Measurements from ENCODE around the gene TRAF7.

Gene TRAF7

GRCh38 chr16:2204416-2205103, 49.0 kb downstream of the TRAF7 start:
- no peak for DNase-seq

GRCh38 chr16:2205104-2205966, 49.8 kb downstream of the TRAF7 start, which contains the start of gene MLST8:
MLST8 (plus strand) TSS chr16:2205454; CDS start chr16:2206086, 632 bp downstream.
- DNase-seq: peak; percentile 94

- DNase-seq: no peak
These were observed 50.4 kb downstream of the TRAF7 start for GRCh38 chr16:2205967-2206313.

- DNase-seq: no peak
These were observed 50.8 kb downstream of the TRAF7 start for GRCh38 chr16:2206420-2206779.

GRCh38 chr16:2206780-2207433, 51.3 kb downstream of the TRAF7 start:
- no peak for DNase-seq

GRCh38 chr16:2207872-2208271, 52.3 kb downstream of the TRAF7 start:
- no peak for DNase-seq

GRCh38 chr16:2208308-2208707, 52.7 kb downstream of the TRAF7 start:
- no peak for DNase-seq

GRCh38 chr16:2208772-2209171, 53.2 kb downstream of the TRAF7 start:
- DNase-seq: no peak

GRCh38 chr16:2209258-2210008, 53.9 kb downstream of the TRAF7 start:
- DNase-seq: no peak

- DNase-seq: no peak
These were observed 54.4 kb downstream of the TRAF7 start for GRCh38 chr16:2210009-2210332.

- no peak for DNase-seq
These were observed 55.1 kb downstream of the TRAF7 start, which contains the start of gene BRICD5 for GRCh38 chr16:2210386-2211365. BRICD5 (minus strand) TSS chr16:2210863; CDS start chr16:2210833, 30 bp downstream.

- DNase-seq: no peak
These were observed 56.4 kb downstream of the TRAF7 start for GRCh38 chr16:2211923-2212347.

GRCh38 chr16:2212362-2213324, 57.1 kb downstream of the TRAF7 start:
- DNase-seq: no peak

GRCh38 chr16:2213817-2214718, 58.5 kb downstream of the TRAF7 start:
- DNase-seq: no peak

GRCh38 chr16:2214719-2214968, 59.1 kb downstream of the TRAF7 start, which contains the start of gene PGP:
PGP (minus strand) TSS chr16:2214840; CDS start chr16:2214777, 63 bp downstream.
- no peak for DNase-seq

- no peak for DNase-seq
These were observed 60.7 kb downstream of the TRAF7 start for GRCh38 chr16:2216330-2216729.

GRCh38 chr16:2223221-2223941, 67.8 kb downstream of the TRAF7 start, which contains the start of gene E4F1:
E4F1 (plus strand) TSS chr16:2223591; CDS start chr16:2223614, 23 bp downstream.
- peak; percentile 100 for DNase-seq

GRCh38 chr16:2223942-2224486, 68.4 kb downstream of the TRAF7 start:
- peak; percentile 21 for DNase-seq

Data from CD4-positive, alpha-beta T cell treated with Interleukin-12 subunit alpha and Interleukin-12 subunit beta, for 1 hour (primary cell).